HCT116 (cell line): ENCODE data around the gene PDCD2L.

ENCODE experiments used
- CEBPB ChIP-seq: IDR thresholded peaks from 2 replicates; pipeline ENCODE4 v1.6.1; 2012; ENCODE audit warnings: low read depth
- CTCF ChIP-seq, 3 experiments: fragments of 200-600 bp in 1 of 3; sonication (generic) in 1 of 3; IDR thresholded peaks in 2 of 3; conservative IDR thresholded peaks in 1 of 3; 2 replicates each; pipeline ENCODE4 v1.5.1; 2012 to 2017; ENCODE audit warnings: low read depth in 2 of 3, low read length in 2 of 3, antibody characterized with exemption in 1 of 3, borderline replicate concordance in 1 of 3, control low read depth in 1 of 3, mild to moderate bottlenecking in 1 of 3, mixed read lengths in 1 of 3, mixed run types in 1 of 3, moderate library complexity in 1 of 3; ENCODE audit not compliant: insufficient read depth in 1 of 3
- EGR1 ChIP-seq: IDR thresholded peaks from 2 replicates; pipeline ENCODE4 v1.6.1; 2012; ENCODE audit warnings: low read depth
- EZH2 ChIP-seq: fragments of 200-600 bp; sonication (generic); IDR thresholded peaks from 2 replicates; pipeline ENCODE4 v1.6.1; 2017; ENCODE audit warnings: antibody characterized with exemption, mixed run types
- MAX ChIP-seq: IDR thresholded peaks from 2 replicates; pipeline ENCODE4 v1.6.1; 2012
- POLR2A ChIP-seq: IDR thresholded peaks from 2 replicates; pipeline ENCODE4 v1.7.0; 2011; ENCODE audit warnings: borderline replicate concordance; ENCODE audit not compliant: insufficient read depth, insufficient read length; ENCODE audit errors: extremely low read depth
- POLR2AphosphoS5 ChIP-seq: IDR thresholded peaks from 2 replicates; pipeline ENCODE4 v1.6.1; 2011; ENCODE audit warnings: mild to moderate bottlenecking, low read depth, low read length, moderate library complexity
- RAD21 ChIP-seq: IDR thresholded peaks from 2 replicates; pipeline ENCODE4 v1.6.1; 2012; ENCODE audit warnings: low read depth, mild to moderate bottlenecking
- YY1 ChIP-seq: IDR thresholded peaks from 2 replicates; pipeline ENCODE4 v1.6.1; 2011; ENCODE audit warnings: low read length, low read depth, moderate library complexity, mild to moderate bottlenecking; ENCODE audit not compliant: insufficient replicate concordance; ENCODE audit errors: extremely low read depth
- TF ChIP-seq, protein P1 (sequence below): IDR thresholded peaks from 2 replicates; pipeline ENCODE4 v1.6.1; 2012; ENCODE audit warnings: low read depth

DNA sequence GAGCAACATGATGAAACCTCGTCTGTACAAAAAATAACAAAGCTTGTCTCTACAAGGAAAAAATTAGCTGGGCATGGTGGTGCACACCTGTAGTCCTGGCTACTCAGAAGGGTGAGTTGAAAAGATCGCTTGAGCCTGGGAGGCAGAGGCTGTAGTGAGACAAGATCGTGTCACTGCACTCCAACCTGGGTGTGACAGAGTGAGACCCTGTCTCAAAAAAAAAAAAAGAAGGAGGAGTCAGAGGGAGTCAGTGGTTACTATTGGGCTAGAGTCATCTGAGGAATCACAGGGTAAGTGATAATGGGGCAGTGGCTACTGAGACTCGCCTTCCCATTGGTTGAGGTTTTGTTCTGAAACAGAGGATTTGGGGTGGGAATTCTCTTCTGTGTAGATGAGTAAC lies 41.1 kb upstream of the PDCD2L start:
- TF ChIP-seq CTCF (IDR thresholded peaks at IDR 0.05 in 2 of 3, conservative IDR thresholded peaks at IDR 0.05 in 1 of 3; ENCODE audit: borderline replicate concordance in 1 of 3, insufficient read depth in 1 of 3, low read depth in 2 of 3, low read length in 2 of 3) = no peak
- TF ChIP-seq, protein P1, sequence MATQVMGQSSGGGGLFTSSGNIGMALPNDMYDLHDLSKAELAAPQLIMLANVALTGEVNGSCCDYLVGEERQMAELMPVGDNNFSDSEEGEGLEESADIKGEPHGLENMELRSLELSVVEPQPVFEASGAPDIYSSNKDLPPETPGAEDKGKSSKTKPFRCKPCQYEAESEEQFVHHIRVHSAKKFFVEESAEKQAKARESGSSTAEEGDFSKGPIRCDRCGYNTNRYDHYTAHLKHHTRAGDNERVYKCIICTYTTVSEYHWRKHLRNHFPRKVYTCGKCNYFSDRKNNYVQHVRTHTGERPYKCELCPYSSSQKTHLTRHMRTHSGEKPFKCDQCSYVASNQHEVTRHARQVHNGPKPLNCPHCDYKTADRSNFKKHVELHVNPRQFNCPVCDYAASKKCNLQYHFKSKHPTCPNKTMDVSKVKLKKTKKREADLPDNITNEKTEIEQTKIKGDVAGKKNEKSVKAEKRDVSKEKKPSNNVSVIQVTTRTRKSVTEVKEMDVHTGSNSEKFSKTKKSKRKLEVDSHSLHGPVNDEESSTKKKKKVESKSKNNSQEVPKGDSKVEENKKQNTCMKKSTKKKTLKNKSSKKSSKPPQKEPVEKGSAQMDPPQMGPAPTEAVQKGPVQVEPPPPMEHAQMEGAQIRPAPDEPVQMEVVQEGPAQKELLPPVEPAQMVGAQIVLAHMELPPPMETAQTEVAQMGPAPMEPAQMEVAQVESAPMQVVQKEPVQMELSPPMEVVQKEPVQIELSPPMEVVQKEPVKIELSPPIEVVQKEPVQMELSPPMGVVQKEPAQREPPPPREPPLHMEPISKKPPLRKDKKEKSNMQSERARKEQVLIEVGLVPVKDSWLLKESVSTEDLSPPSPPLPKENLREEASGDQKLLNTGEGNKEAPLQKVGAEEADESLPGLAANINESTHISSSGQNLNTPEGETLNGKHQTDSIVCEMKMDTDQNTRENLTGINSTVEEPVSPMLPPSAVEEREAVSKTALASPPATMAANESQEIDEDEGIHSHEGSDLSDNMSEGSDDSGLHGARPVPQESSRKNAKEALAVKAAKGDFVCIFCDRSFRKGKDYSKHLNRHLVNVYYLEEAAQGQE = no peak
- TF ChIP-seq POLR2AphosphoS5 = no peak
- TF ChIP-seq POLR2A = no peak
- TF ChIP-seq YY1 = no peak
- TF ChIP-seq MAX = no peak
- TF ChIP-seq CEBPB = no peak
- TF ChIP-seq RAD21 = no peak
- TF ChIP-seq EGR1 = no peak
- TF ChIP-seq EZH2 = no peak
